ENCODE data around the gene GKN2.
"Not testable (repeated sequence)": the region's sequence is repeated elsewhere in the genome, so short reads cannot be mapped to it uniquely, and the experiment has no call there.

DNA sequence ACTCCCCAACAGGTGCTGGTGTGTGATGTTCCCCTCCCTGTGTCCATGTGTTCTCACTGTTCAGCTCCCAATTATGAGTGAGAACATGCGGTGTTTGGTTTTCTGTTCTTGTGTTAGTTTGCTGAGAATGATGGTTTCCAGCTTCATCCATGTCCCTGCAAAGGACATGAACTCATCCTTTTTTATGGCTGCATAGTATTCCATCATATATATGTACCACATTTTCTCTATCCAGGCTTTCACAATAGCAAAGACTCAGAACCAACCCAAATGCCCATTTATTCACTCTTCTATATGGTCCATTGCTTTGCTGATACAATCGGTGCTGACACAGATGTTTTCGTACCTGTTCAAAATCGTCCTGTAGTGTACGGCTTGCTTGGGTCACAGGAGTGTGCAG, 2.7 kb upstream of the GKN2 start:
- TF ChIP-seq POLR2A (IDR thresholded peaks at IDR 0.05; ENCODE audit: low read length); GATA1 (IDR thresholded peaks at IDR 0.05; ENCODE audit: low read depth, low read length): not testable (repeated sequence)
